ENCODE measurements around the gene TMEM255B.
A peak's percentile ranks its signal among the peaks of the same experiment; 100 is the strongest.
"Not testable (repeated sequence)": the region's sequence is repeated elsewhere in the genome, so short reads cannot be mapped to it uniquely, and the experiment has no call there.

The TMEM255B gene

DNA sequence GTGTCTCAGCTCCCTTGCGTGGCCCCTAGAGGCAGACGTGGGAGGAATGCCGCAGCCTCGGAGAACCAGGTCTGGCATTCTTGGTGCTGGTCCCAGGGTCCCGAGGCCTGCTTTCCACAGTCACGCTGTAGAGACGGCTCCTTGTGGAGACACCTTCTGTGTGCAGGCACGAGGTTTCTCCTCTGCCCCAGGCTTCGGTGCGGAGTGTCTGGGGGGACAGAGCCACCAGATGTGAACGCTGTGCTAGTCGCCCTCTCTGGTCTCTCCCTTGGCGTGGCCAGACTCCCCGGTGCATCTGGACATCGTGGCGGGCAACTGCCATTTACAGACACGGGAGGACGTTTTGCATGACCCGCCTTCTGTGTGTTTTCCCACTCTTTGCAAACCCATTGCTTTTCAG lies 7.5 kb upstream of the TMEM255B start:
- TF ChIP-seq, protein P1, sequence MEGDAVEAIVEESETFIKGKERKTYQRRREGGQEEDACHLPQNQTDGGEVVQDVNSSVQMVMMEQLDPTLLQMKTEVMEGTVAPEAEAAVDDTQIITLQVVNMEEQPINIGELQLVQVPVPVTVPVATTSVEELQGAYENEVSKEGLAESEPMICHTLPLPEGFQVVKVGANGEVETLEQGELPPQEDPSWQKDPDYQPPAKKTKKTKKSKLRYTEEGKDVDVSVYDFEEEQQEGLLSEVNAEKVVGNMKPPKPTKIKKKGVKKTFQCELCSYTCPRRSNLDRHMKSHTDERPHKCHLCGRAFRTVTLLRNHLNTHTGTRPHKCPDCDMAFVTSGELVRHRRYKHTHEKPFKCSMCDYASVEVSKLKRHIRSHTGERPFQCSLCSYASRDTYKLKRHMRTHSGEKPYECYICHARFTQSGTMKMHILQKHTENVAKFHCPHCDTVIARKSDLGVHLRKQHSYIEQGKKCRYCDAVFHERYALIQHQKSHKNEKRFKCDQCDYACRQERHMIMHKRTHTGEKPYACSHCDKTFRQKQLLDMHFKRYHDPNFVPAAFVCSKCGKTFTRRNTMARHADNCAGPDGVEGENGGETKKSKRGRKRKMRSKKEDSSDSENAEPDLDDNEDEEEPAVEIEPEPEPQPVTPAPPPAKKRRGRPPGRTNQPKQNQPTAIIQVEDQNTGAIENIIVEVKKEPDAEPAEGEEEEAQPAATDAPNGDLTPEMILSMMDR (IDR thresholded peaks at IDR 0.05; ENCODE audit: insufficient read depth, low read depth, low read length, missing control alignments): no peak
- H3K4me3 ChIP-seq (ENCODE audit: low read length): no peak overlapping the region
- DNase-seq (ENCODE audit: low read depth): no peak

DNA sequence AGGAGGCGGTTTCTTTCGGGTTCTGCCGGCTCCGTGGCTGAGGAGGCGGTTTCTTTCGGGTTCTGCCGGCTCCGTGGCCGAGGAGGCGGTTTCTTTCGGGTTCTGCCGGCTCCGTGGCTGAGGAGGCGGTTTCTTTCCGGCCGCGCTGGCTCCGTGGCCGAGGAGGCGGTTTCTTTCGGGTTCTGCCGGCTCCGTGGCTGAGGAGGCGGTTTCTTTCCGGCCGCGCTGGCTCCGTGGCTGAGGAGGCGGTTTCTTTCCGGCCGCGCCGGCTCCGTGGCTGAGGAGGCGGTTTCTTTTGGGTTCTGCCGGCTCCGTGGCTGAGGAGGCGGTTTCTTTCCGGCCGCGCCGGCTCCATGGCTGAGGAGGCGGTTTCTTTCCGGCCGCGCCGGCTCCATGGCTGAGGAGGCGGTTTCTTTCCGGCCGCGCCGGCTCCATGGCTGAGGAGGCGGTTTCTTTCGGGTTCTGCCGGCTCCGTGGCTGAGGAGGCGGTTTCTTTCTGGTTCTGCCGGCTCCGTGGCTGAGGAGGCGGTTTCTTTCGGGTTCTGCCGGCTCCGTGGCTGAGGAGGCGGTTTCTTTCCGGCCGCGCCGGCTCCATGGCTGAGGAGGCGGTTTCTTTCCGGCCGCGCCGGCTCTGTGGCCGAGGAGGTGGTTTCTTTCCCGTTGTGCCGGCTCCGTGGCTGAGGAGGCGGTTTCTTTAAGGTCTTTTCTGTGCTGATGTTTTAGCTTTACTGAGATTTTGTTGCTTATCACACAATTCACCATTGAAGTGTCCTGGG lies 6.6 kb upstream of the TMEM255B start:
- H3K4me3 ChIP-seq (ENCODE audit: low read length); DNase-seq (ENCODE audit: low read depth): not testable (repeated sequence)

DNA sequence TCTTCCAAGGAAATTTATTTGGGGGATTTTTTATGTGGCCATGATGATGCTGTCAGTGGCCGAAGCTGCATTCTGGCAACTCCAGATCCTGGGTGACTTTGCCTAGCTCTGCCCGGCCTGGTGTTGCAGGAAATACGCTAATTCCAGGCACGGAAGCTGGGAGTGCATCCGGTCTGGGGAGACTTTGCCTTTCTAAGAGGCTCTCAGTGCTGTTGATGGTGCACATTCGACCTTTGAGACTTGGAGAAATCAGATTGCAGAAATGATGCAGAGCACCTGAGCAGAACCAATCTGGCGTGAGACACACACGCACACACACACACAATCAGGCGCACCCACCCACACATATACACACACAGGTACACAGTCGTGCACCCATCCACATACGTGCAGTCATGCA lies 5.9 kb upstream of the TMEM255B start:
- no peak overlapping the region for H3K4me3 ChIP-seq (ENCODE audit: low read length)

DNA sequence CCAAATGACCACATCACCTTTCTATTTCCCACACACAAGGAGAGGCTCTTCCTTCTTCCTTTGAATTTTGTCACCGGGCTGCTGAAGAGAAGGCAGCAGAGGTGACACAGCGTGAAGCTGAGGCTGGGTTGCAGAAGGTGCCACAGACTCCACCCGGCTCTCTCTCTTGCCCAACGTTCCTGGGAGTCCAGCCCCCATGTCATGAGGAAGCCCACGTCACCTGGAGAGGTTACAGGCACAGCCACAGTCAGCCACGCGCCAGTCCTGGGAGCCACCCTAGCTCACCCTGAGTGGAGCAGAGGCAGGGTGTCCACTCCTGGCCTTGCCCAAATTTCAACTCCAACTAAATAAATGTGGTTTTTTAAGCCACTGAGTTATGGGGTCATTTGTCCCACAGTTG lies 4.8 kb upstream of the TMEM255B start:
- DNase-seq (ENCODE audit: low read depth): no peak
- TF ChIP-seq, protein P1 (IDR thresholded peaks at IDR 0.05; ENCODE audit: insufficient read depth, low read depth, low read length, missing control alignments): no peak
- H3K4me3 ChIP-seq (ENCODE audit: low read length): no peak overlapping the region

More for the DNA sequence above, 5.9 kb upstream of the TMEM255B start:
- TF ChIP-seq, protein P1 (IDR thresholded peaks at IDR 0.05; ENCODE audit: insufficient read depth, low read depth, low read length, missing control alignments): no peak
- no peak for DNase-seq (ENCODE audit: low read depth)

DNA sequence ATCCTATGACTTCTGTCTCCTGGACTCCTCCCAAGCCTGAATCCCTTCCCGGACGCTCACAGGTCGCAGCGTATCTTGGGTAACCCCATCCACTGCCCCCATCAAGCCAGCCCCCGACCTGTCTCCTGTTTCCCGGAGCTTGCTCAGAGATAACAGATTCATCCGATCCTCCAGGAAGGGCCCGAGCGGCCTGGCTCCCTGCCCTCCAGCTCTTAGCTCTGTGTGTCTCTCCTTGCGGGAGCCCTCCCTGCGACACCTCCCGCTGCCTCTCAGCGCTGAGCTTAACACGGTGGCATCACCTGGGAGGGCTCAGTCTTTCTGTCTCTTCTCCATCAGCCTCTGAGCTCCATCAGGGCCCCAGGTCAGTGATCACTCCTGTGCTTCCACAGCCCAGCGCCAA lies 4.3 kb upstream of the TMEM255B start:
- DNase-seq (ENCODE audit: low read depth): no peak
- TF ChIP-seq, protein P1 (IDR thresholded peaks at IDR 0.05; ENCODE audit: insufficient read depth, low read depth, low read length, missing control alignments): no peak
- H3K4me3 ChIP-seq (ENCODE audit: low read length): no peak overlapping the region

DNA sequence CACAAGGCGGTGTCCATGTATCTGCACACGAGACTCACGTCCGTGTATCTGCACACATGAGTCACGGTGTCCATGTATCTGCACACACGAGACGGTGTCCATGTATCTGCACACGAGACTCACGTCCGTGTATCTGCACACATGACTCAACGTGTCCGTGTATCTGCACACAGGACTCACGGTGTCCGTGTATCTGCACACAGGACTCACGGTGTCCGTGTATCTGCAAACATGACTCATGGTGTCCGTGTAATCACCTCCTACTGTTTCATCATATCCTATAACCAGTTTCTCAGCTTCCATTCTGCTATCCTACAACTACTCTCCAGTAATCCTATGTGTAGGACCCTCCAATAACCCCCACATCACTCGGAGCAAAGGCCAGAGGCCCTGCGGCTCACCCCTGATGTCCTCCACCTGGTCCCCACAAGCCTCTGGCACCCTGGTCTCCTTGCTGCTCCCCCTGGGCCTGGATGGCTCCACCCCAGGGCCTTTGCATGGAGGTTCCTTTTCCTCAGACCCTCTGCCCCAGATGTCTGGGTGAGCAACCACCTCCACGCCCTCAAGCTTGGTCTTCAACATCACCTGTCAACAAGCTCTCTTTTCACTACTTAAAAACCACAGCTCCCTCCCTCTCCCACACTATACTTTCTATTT lies 2.5 kb upstream of the TMEM255B start:
- TF ChIP-seq, protein P1 (IDR thresholded peaks at IDR 0.05; ENCODE audit: insufficient read depth, low read depth, low read length, missing control alignments): no peak
- no peak overlapping the region for H3K4me3 ChIP-seq (ENCODE audit: low read length)
- DNase-seq (ENCODE audit: low read depth): peak; percentile 51

DNA sequence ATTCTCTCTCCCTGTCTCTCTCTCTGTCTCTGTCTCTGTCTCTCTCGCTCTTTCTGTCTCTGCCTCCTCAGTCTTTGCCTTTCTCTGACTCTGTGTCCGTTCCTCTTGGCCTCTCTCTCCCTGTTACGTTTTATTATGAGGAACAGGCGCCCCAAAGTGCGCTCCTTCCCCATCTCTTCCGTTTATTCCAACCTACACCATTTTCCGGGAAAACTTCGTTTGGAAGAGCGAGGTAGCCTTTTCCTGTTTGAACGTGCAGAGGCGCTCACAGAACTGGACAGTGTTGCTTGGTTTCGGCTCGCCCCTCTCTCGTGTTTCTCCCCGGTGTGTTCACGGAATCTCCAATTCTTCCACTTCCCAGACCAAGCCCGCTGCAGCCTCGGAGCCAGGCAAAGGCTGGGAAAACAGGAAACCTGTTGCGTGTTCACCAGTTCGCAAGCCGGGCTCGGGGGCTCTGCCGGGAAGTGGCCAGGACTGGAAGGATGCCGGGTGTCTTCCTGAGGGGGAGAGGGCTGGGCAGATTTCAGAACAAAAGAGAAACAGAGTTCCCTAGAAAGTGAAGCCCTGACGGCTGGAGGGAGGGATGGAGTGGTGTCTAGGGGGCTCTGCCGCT lies 605 bp downstream of the TMEM255B start:
- H3K4me3 ChIP-seq (ENCODE audit: low read length): peak overlapping the region; percentile 53
- peak; percentile 12 for DNase-seq (ENCODE audit: low read depth)
- TF ChIP-seq, protein P1 (IDR thresholded peaks at IDR 0.05; ENCODE audit: insufficient read depth, low read depth, low read length, missing control alignments): no peak

Measured in epithelial cell of esophagus (primary cell).